ENCODE data around the gene ANXA6. TPM values are rescaled to one million over a fixed set of nuclear protein-coding genes. Genes with fewer than 3 reads are reported as not detected.

The ANXA6 gene
- total and polyA plus RNA-seq, 2 of the 4 experiments (the other 2 are of a cell fraction), result 355 to 610 TPM

- Histone ChIP-seq H3K9me1 (ENCODE audit: insufficient read depth, low read length) (peaks cover 30% of the 10 kb centered on the region), H3K4me3 (ENCODE audit: insufficient read depth, low read depth, low read length) (no peak overlapping the region), H3K23ac (ENCODE audit: low read depth, low read length) (peak overlapping the region; percentile 97), H2AK5ac (ENCODE audit: low read depth, low read length) (peak overlapping the region; percentile 83), H3K56ac (ENCODE audit: extremely low read depth, insufficient read depth, low read length) (peak overlapping the region; percentile 73), H3K18ac (ENCODE audit: low read depth, low read length) (peak overlapping the region; percentile 92), H2AFZ (replicated peaks; ENCODE audit: low read length, poor library complexity) (peak overlapping the region; percentile 60), H4K20me1 (ENCODE audit: insufficient read depth, low read length) (peaks cover 3% of the 10 kb centered on the region; the same call in 1 of the 2 replicates), H4K5ac (ENCODE audit: low read depth, low read length) (peak overlapping the region; percentile 99), H2BK120ac (ENCODE audit: low read depth, low read length) (peak overlapping the region; percentile 94), H3K9me3 (ENCODE audit: control insufficient read depth, insufficient read depth, low read length) (no peaks in the 10 kb centered on the region), H3K4ac (ENCODE audit: low read depth, low read length) (peak overlapping the region; percentile 96), H2BK20ac (ENCODE audit: low read depth, low read length) (peak overlapping the region; percentile 93), H3K27me3 (ENCODE audit: control insufficient read depth, insufficient read depth, low read length) (no peaks in the 10 kb centered on the region), H3K4me1 (ENCODE audit: control insufficient read depth, insufficient read depth, low read length) (peaks cover 22% of the 10 kb centered on the region), H3K36me3 (ENCODE audit: control insufficient read depth, insufficient read depth, low read length) (0 out of 2 replicates have a peak, but pooled peaks cover 4% of the 10 kb centered on the region), H4K91ac (ENCODE audit: insufficient read depth, low read depth, low read length) (peak overlapping the region; percentile 90), H4K8ac (ENCODE audit: low read depth in 2 of 2, low read length in 2 of 2) (peak overlapping the region; percentile 62 to 92), H3K79me1 (ENCODE audit: low read depth in 1 of 2, low read length in 2 of 2) (peaks cover 0 to 13% of the 10 kb centered on the region in 2 experiments; a peak in 1 of 4 replicates), H3K14ac (replicated peaks; ENCODE audit: low read depth, low read length) (peak overlapping the region; percentile 94), H2AK9ac (replicated peaks; ENCODE audit: low read depth, low read length, poor library complexity) (peak overlapping the region; percentile 91), H2BK5ac (ENCODE audit: low read depth, low read length, poor library complexity, severe bottlenecking) (peak overlapping the region; percentile 97), H3K9ac (ENCODE audit: low read depth, low read length) (peak overlapping the region; percentile 19; the same call in 1 of the 2 replicates), H2BK15ac (ENCODE audit: low read depth, low read length) (peak overlapping the region; percentile 85; the same call in 2 of the 3 replicates), H3K4me2 (ENCODE audit: low read depth, low read length) (peak overlapping the region; percentile 34; the same call in 1 of the 2 replicates), H3K27ac (ENCODE audit: insufficient read depth, low read length) (peak overlapping the region; percentile 94)
- CTCF ChIA-PET, result interaction anchor here (1.6 kb wide), 1 partner anchor 43 kb away, joined by 6 read pairs; no protein-coding TSS in a partner anchor
- WGBS, 2 experiments (ENCODE audit: extremely low coverage in 2 of 2, insufficient read length in 1 of 2), result 69% methylated on average over 4 of the region's 12 CpGs; no CpG with 5 or more reads in 1 of the 2 experiments
- BruUV-seq (replicated peaks), result no TSS peak
- TF ChIP-seq MAZ (IDR thresholded peaks at IDR 0.05; ENCODE audit: borderline replicate concordance, low read depth, low read length), result no peak
- no peak for TF ChIP-seq POLR2A (IDR thresholded peaks at IDR 0.05; ENCODE audit: low read depth, low read length)
- TF ChIP-seq SMC3 (IDR thresholded peaks at IDR 0.05; ENCODE audit: low read depth, low read length), result no peak
- TF ChIP-seq NFE2L2 (IDR thresholded peaks at IDR 0.05; ENCODE audit: low read depth, low read length), result no peak
- no peak for TF ChIP-seq RAD21 (IDR thresholded peaks at IDR 0.05; ENCODE audit: low read length)
- TF ChIP-seq BHLHE40 (IDR thresholded peaks at IDR 0.05; ENCODE audit: low read depth, low read length), result no peak
- TF ChIP-seq RCOR1 (IDR thresholded peaks at IDR 0.05; ENCODE audit: insufficient replicate concordance, low read length), result no peak
- TF ChIP-seq, protein P1, sequence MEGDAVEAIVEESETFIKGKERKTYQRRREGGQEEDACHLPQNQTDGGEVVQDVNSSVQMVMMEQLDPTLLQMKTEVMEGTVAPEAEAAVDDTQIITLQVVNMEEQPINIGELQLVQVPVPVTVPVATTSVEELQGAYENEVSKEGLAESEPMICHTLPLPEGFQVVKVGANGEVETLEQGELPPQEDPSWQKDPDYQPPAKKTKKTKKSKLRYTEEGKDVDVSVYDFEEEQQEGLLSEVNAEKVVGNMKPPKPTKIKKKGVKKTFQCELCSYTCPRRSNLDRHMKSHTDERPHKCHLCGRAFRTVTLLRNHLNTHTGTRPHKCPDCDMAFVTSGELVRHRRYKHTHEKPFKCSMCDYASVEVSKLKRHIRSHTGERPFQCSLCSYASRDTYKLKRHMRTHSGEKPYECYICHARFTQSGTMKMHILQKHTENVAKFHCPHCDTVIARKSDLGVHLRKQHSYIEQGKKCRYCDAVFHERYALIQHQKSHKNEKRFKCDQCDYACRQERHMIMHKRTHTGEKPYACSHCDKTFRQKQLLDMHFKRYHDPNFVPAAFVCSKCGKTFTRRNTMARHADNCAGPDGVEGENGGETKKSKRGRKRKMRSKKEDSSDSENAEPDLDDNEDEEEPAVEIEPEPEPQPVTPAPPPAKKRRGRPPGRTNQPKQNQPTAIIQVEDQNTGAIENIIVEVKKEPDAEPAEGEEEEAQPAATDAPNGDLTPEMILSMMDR (conservative IDR thresholded peaks at IDR 0.05; ENCODE audit: low read depth, low read length), result no peak
- TF ChIP-seq CHD1 (IDR thresholded peaks at IDR 0.05; ENCODE audit: low read depth, low read length), result no peak
- no peak for TF ChIP-seq MAFK (IDR thresholded peaks at IDR 0.05; ENCODE audit: low read depth, low read length)
- no peak for TF ChIP-seq USF2 (IDR thresholded peaks at IDR 0.05; ENCODE audit: low read depth, low read length)
- ATAC-seq (ENCODE audit: low read depth) (no peak), DNase-seq (peak; percentile 34)
- intact Hi-C loops (cut with micrococcal nuclease), result no loop called here
- POLR2A ChIA-PET (ENCODE audit: unreplicated experiment), result no interaction called here
- dilution Hi-C loops (cut with HindIII; ENCODE audit: low sequenced_read_pairs, unreplicated experiment), result no loop called here
- in situ Hi-C loops (cut with MboI; ENCODE audit: low sequenced_read_pairs), result no loop called here
Observed at GRCh38 chr5:151094030-151094851, 63.3 kb downstream of the ANXA6 start.

Measured in IMR-90 (cell line).